NCI-H2171 treated with DMSO at 0.1 percent for 48 hours (cell line): ENCODE data around the gene PARVA.

ENCODE experiments used
- DNase-seq: peaks from one replicate; lab custom pipeline; 2025; lab: John Stamatoyannopoulos, UW

Gene PARVA

DNA sequence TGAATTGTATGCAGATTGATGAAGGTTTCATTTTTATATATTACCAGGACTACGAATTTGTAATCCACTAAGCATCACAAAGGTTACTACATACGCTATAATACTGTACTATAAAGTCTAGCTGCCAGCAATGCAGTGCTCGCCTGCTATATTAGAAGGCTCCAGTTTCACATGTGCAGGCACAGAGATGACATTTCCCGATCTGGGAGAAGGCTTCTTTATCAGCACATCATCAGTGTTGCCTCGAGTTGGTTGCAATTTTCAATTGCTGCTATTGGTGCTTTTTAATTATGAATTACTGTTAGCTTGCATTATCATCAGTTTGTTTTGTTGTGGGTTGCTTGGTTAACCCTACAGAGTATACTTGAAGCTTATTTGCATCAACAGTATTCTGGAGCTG lies 153.6 kb downstream of the PARVA start:
- DNase-seq, result no peak

DNA sequence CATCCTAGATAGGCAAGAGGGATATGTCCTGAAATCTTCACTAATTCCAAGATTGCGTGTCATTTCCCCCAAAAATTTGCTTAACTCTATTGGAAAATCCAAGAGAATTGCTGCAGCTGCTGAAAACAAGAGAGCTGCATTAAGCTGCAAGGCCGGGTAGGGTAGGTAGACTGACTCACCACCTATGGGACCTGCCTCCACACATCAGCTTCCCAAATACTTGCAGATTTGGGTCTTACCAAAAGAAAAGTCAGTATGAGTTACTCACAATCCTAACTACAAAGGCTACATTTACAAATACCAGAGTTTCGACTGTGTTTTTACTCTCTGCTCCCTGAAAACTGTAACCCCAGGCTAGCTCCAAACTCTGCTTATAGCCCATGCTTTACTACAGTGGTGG lies 154.3 kb downstream of the PARVA start:
- DNase-seq, result no peak

DNA sequence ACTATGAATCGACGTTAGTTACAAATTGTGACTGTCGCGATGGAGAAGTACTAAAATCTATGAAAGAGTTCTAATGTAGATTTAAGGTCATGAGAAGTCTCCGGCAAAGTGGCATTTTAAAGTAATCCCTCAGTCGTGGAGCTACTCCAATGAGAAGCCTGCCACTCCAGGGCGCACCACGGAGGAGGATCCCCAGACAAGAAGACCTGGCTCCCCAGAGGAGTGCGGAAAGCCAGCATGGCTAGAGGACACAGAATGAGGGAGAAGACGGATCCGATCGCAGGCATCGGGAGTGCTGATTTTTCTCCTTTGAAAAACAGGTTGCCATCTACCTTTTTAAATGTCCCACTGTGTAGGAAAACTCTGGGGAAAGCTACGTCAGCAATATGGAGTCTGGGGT lies 155.2 kb downstream of the PARVA start:
- no peak for DNase-seq

DNA sequence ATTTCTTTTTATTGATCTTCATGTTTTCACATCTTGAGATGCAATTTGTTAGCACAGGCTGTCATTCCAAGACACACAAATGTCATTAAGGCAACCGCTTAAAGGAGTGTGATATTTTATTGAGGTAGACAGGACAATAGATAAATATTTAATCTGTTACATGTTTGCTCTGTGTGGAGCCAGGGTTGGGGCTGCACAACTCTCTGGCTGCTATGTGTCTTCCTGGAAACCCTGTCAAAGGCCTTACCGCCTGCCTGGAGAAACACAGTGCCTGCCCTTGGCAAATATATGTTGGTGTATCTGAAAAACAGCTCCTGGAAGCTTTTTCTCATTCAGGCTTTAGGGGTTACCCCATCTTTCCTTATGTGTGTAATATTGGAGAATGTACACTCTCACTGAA lies 157.2 kb downstream of the PARVA start:
- no peak for DNase-seq

DNA sequence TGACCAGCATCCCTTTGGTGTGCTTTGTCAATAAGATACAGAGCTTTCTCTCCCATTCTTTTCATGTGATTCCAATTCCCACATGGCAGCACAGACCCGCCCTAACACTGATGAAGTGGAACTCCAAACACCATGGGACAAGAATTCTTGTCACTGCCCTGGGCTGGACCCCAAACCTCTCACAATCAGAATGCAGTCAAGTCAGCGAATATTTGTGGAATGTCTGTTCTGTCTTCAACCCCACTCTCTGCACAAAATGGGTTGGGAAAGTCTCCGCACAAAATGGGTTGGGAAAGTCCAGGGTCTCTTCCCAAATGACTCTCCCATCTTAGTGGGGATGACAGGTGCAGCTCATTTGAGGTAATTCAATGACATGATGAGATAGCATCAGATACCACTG lies 157.9 kb downstream of the PARVA start:
- no peak for DNase-seq

DNA sequence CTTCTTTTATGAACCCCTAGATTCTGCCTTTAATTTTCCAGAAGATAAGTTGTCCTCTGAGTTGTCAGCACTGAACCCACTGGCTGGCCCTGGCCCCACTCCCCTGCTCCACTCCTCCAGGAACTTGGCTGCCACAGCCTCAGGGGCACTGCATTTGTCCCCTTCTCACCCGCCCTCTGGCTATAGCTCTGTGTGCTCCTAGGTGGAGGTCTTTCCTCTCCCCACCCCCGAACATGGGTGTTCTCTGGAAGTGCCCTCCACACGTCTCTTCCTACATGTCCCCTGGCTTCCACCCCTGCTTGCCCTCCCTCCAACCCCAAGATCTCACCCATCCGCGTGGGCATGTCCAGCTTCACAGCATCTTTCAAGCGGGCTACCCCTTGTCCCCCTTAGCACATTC lies 159.2 kb downstream of the PARVA start:
- no peak for DNase-seq

DNA sequence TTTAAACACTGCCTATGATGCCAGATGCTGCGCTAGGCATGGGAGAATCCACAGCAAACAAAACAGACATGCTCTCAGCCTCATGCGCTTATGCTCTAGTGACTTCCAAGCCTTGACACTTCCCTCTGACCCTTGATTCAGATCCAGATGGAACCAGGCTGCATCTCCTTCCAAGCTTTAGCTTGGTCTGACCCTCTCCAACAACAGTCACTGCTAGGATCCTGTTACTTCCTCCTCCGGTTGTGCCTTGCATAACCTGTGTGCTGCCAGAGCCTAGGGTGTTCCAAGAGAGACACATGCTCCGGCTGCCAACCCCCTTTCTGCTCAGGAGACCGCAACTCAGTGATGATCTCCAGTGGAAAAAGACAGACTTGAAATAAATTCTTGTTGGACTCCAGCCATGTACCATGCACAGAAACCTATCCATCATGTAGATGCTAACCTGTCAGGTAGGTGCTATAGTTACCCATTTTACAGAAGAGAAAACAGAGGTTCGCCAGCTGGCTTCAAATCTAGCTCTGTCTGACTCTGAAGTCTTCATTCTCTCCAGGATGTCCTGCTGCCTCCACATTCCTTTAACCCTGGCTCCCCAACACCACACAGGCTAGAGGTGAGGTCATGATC lies 160.5 kb downstream of the PARVA start:
- DNase-seq, result no peak

DNA sequence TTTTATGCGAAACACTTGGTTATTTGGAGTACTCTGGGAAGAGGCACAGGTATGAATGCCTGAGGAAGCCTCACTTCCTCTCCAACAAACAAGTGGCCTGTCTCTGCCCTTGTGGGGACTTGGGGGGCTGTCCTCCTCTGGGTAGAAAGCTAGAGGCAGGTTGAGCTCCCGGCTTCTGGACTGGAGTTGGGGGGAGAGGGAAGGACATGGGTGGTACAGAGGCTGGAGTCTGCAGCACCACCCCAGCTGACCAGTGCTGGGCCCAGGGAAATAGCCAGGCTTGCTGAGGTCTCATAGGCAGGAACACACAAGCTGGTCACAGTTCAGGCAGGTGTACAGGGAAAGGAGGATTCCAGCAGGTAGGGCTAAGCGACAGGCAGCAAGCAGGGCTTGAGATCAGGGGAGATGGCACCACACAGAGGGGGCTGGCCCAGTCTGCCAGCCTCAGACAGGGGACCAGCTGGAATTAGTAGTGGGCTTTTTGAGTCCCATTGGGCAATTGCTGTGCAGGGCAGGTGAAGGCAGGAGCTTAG lies 161.6 kb downstream of the PARVA start:
- DNase-seq, result no peak

DNA sequence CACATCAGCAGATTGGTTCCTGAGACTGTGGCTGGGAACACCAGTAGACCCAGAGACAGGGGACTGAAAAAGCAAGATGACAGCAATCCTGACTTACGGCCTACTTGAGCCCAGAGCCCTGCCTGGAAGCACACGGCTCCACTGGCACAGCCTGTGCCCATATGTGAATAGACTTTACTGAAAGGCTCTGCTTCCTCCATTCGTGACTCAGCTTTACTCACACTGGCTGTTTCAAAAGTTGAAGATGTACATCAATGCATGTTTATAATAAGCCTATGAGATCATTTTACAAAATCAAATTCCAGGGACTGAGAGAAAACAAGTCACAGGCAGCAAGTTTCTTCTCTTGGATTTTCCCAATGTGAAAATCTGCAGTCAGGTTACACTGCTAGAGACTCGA lies 162.2 kb downstream of the PARVA start:
- DNase-seq, result no peak

DNA sequence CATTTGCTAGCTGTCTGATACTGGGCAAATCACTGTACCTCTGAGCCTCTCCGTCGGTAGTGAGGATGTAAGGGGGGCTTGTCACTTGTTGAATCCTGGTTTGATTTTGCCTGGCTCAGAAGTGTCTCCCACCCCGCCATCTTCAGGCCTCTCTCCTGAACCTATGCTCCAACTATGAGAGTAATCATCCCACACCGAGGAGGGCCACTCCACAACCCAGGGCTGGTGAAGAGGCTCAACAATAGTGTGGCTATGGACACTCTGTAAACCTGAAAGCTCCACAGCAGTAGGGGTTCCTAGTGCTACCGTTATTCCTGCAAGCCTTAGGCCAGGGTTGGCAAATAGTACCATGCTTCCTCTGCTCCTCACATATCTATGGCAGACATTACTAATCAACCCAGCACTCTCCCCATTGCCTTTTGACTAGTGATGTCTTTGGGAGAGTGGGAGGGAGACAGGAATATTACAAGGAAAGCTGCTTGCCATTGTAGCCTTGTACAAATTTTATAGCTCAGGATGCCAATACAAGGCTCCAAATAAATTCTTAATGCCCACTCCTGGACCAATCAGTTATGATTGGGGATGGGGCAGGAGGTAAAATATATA lies 162.8 kb downstream of the PARVA start:
- no peak for DNase-seq

DNA sequence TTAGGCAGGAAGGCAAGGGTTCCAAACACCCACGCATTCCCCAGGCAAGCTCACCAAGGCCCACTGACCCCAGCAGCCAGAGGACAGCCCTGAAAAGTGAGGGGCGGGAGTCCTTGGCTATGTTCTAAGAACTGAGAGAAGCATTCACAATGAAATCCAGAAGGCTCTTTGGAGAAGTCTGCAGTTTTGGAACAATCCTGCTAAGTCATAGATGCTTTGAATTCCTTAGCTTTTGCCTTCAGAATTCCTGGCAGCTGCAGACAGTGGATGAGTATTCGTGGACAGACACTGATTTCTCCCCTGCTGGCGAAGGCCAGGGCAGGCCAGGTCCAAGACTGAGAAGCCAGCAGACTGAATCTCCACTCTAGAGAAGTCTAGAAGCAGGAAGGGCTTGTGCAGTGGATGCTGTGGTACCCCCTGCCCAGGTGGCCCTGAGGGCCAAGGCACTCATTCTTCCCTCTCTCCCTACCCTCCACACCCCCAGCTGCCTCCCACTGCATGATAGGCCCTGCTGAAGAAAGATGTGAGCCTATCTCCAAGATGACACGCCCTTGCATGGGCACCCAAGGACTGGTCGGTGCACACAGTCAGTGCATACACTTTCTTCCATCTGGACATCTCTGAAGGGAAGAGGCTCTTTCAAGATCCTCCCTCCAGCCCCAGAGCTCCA lies 163.7 kb downstream of the PARVA start:
- no peak for DNase-seq

DNA sequence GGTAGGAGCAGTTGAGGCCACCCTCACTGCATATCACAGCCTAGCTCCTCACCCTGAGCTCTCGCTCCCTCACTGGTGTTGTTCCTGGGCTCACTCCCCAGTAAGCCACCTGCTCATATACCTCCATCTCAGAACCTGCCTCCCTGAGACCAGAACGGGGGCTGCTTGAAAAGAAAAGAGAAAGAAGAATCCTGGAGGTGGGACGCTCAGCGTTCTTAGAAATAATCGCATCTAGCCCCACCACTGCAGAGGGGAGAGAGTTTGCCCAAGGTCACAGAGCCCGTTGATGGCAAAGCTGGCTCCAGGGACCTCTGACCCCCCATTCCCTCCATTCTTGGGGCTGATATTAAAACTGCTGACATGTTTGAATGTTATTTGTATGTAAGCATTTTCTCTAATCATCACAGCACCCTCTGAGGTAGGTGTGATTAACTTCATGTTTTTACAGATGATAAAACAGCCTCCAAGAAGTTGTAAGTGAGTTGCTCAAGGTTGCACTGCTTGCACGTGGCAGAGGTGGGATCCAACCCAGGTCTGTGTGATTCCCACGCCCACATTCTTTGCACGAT lies 164.3 kb downstream of the PARVA start:
- DNase-seq, result no peak

DNA sequence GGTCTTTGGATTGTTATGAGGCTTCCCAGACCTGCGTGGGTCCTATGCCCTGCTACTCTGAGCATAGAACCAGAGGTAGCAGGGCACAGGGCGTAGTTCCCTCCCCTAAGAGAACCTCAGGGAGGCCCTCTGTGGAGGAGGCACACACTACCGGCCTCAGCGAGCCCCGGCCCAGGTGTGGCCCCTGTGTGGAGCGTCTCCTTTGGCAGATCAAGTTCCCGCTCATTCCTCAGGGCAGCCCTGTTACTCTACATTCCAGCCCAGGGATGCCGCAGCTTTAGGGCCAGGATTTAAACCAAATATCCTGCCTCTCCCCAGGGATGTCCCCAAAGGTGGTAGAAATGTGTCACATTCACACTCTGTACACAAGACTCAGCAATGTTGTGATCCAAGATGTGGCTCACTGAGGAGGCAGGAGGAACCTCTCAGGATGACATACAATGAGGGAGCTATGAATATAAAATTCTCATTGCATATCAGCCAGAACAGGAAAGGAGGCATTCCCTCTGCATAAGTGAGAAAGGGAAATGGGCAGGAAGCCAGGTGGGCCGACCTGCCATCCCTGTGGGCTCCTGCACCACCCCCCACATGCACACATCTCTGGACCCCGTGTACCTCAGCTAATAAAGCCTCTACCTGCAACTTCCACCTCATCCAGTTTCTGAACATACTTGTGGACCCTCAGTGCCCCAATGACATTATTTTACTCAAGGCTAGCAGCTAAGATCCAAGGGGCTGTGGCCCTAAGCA lies 165.0 kb downstream of the PARVA start:
- DNase-seq, result no peak

DNA sequence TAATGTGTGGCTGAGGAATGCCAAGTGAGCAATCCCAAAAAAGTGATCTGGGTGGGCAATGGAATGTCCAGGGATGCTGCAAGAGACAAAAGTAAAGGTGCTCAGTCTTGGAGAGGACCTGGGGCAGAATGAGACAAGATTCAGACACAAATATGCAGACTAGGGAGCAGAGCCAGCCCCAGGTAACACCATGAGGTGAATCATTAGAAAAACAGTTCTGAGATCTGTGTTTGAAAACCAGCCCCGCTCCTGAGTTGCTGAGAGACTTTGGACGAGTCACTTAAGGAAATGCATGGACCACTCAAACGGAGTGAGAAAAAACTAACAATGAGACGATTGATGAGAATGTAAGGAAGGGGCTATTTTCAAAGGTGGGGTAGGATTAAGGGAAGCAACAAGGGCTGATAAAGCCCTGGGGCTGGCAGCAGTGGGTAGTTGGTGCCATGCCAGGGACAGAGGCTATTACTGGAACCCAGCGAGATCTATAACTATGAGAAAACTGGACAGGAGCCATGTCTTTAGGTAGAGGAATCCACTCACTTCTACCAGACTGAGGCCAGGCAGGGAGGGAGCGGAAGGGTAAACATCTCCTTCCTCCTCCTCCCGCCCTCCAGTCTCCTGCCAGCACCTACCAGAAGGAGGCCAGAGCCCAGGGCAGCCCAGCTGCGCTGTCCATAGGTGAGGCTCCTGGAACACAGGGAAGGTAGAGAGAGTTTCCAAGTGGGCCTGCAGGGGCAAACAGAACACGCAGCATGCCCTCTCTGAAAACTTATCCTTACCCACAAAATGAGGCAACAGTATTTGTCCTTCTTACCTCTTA lies 166.4 kb downstream of the PARVA start:
- no peak for DNase-seq

DNA sequence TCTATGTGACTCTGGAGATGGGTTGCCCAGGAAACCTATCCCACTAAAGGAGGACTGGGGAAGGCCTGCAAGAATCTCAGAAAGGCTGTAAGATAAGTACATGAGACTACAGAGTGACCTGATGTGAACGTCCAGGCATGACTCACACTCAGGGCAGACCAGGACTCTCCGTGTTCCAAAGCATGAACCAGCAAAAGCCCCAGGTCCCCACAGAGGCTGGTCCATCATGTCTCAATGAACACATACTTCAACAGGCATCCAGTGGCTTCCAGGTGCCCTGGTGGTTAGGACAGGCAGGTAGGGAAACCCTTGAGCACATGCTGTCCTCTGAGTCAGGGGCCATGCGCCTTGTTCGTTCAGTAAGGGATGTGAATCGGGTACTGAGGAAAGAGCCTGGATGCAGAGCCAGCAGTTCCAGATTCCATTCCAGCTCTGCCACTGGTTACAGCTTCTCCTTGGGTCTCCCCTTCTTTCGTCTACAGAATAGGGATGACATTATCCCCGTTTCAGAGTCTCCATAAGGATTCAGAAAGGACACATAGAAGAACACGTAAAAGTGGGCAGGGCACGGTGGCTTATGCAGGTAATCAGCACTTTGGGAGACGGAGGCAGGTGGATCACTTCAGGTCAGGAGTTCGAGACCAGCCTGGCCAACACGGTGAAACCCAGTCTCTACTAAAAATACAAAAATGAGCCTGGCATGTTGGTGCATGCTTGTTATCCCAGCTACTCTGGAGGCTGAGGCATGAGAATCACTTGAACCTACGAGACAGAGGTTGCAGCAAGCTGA lies 167.8 kb downstream of the PARVA start:
- DNase-seq, result no peak

DNA sequence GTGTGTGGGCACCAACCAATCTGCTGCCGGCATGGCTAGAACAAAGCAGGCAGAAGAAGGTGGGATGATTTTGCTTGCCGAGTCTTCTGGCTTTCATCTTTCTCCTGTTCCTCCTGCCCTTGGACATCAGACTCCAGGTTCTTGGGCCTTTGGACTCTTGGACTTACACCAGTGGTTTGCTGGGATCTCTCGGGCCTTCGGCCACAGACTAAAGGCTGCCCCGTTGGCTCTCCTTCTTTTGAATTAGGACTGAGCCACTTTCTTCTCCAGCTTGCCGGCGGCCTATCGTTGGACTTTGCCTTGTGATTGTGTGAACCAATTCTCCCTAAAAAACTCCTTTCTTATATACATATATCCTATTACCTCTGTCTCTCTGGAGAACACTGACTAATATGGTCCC lies 168.8 kb downstream of the PARVA start:
- no peak for DNase-seq

DNA sequence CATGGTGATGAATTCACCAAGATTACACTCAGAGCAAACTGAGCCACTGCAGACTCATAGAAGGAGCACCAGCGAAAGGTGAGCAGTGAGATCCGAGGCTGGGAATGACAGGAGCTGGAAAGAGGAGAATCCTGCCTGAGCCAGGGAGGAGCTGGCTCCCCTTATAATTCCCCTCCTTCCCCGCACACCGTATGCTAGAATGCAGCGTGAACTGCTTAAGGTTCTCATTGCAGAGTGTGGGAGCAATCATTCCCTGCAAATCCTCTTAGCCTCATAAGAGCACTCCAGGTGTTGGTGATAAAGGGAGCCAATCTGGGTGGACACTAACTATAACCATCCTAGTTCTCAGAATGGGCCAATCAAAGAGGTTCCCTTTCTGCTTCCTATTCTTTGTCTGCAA lies 169.3 kb downstream of the PARVA start:
- DNase-seq, result no peak

DNA sequence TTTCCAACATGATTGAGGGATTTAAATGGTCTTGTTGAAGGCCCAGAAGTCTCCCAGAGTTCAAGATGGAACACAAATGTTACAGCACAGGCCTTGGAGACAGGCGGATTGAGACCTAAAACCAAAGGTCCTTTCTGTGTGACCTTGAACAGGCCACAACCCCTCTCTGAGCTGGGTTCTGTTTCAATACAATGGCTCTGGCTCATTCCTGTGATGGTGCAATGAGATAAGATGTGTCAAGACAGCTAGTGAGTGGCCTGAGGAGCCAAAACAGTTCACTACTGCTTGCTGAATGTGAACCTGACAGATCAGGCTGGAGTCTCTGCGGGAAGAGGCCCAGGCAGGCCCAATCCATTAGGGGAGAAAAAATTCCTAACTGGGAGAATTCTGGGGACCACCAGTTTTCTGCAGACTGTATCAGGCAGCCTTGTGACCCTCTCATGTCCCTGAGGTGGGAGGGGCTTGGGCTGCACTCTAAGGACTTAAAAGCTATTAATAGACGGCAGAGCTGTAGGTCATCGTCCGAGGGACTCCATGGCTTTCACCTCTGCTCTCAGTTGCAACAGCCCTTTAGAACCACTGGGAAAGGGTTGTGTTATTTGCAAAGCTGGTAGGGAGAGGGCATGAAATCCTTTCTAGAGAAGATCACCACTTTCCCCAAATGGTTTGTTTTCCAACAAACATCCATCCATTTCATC lies 170.7 kb downstream of the PARVA start:
- DNase-seq, result no peak

DNA sequence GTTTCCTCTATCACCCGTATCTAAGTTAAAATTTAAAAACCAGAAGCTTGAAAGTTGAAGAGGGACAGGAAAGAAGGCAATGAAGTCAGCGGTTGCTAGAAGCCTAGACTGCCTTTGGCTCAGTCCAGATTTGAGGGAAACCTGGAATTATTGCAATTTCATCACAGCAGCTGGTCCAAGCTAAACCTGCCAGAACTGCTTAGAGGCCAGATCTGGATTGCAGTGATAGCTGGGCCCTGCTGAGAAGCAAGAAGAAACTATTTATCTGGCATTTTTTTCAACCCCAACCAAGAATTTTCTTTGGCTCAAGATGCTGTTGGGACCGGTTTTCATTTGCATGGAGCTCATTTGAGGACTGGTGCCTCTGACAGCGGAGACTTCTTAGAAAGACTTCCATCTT lies 175.3 kb downstream of the PARVA start:
- DNase-seq, result no peak

DNA sequence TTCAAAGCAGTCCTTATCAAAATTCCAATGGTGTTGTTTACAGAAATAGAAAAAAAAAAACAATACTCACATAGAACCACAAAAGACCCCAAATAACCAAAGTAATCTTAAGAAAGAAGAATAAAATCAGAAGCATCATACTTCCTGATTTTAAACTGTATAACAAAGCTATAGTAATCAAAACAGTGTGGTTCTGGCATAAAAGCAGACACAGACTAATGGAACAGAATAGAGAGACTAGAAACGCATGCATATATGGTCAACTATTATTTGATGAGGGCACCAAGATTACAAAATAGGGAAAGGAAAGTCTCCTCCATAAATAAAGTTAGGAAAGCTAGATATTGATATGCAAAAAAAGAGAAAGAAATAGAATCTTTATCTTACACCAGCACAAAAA lies 176.8 kb downstream of the PARVA start:
- no peak for DNase-seq
